Chondrocyte (in vitro differentiated cells): ENCODE measurements around the gene PF4V1. TPM values are rescaled to one million over a fixed set of nuclear protein-coding genes. Genes with fewer than 3 reads are reported as not detected.

Source experiments
- DNase-seq: peaks from one replicate; pipeline ENCODE4 v3.0.0; 2021; ENCODE audit warnings: mixed read lengths, low spot score
- H3K27ac Mint-ChIP-seq: one replicate; pipeline ENCODE4 v1.8.0; 2021; ENCODE audit warnings: mild to moderate bottlenecking, moderate library complexity, mixed read lengths; ENCODE audit not compliant: unreplicated experiment
- H3K27me3 Mint-ChIP-seq: 2 replicates; pipeline ENCODE4 v1.8.0; 2021; ENCODE audit warnings: low read depth, mixed read lengths
- H3K36me3 Mint-ChIP-seq: 2 replicates; pipeline ENCODE4 v1.8.0; 2021; ENCODE audit warnings: low read depth, mixed read lengths
- H3K4me1 Mint-ChIP-seq: 2 replicates; pipeline ENCODE4 v1.8.0; 2021; ENCODE audit warnings: low read depth, mild to moderate bottlenecking, mixed read lengths
- H3K4me3 Mint-ChIP-seq: one replicate; pipeline ENCODE4 v1.8.0; 2021; ENCODE audit warnings: mild to moderate bottlenecking, moderate library complexity, mixed read lengths; ENCODE audit not compliant: unreplicated experiment
- H3K9me3 Mint-ChIP-seq: 2 replicates; pipeline ENCODE4 v1.8.0; 2021; ENCODE audit warnings: low read depth, mixed read lengths
- CTCF ChIP-seq: fragments of 200-600 bp; sonication (generic); IDR thresholded peaks from 2 replicates; pipeline ENCODE4 v1.5.0; 2021; ENCODE audit warnings: antibody characterized with exemption, mild to moderate bottlenecking, moderate library complexity
- total RNA-seq: library from RNA; stranded (reverse); gene quantifications from 3 replicates; pipeline ENCODE4 v1.2.1, GENCODE V29; 2021

The PF4V1 gene
- total RNA-seq, 1 donor from 2014 or later = not detected

GRCh38 chr4:73891326-73891725, 38.2 kb downstream of the PF4V1 start:
- Mint-ChIP-seq H3K9me3 (no peaks in the 10 kb centered on the region), H3K27me3 (peaks cover 11% of the 10 kb centered on the region), H3K4me1 (peaks cover 48% of the 10 kb centered on the region), H3K27ac (no peak overlapping the region), H3K4me3 (no peak overlapping the region), H3K36me3 (no peaks in the 10 kb centered on the region)
- no peak for TF ChIP-seq CTCF
- no peak for DNase-seq

- Mint-ChIP-seq H3K4me1 (peaks cover 48% of the 10 kb centered on the region), H3K27ac (peak overlapping the region; percentile 37), H3K4me3 (no peak overlapping the region), H3K9me3 (no peaks in the 10 kb centered on the region), H3K36me3 (no peaks in the 10 kb centered on the region), H3K27me3 (peaks cover 8% of the 10 kb centered on the region)
- DNase-seq = no peak
- no peak for TF ChIP-seq CTCF
These were observed 38.8 kb downstream of the PF4V1 start for GRCh38 chr4:73891739-73892405.

- TF ChIP-seq CTCF = no peak
- no peak for DNase-seq
- Mint-ChIP-seq H3K4me3 (no peak overlapping the region), H3K4me1 (peaks cover 51% of the 10 kb centered on the region), H3K36me3 (no peaks in the 10 kb centered on the region), H3K27me3 (peaks cover 2% of the 10 kb centered on the region), H3K27ac (no peak overlapping the region), H3K9me3 (no peaks in the 10 kb centered on the region)
These were observed 39.9 kb downstream of the PF4V1 start for GRCh38 chr4:73892966-73893365.

GRCh38 chr4:73894001-73894400, 40.9 kb downstream of the PF4V1 start:
- Mint-ChIP-seq H3K27ac (no peak overlapping the region), H3K27me3 (no peaks in the 10 kb centered on the region)
- TF ChIP-seq CTCF = no peak

GRCh38 chr4:73895201-73896175, 42.4 kb downstream of the PF4V1 start:
- no peak for DNase-seq
- Mint-ChIP-seq H3K27me3 (peaks cover 7% of the 10 kb centered on the region), H3K9me3 (no peaks in the 10 kb centered on the region), H3K36me3 (no peaks in the 10 kb centered on the region), H3K4me3 (no peak overlapping the region), H3K4me1 (peaks cover 51% of the 10 kb centered on the region), H3K27ac (no peak overlapping the region)
- no peak for TF ChIP-seq CTCF

More at GRCh38 chr4:73894001-73894400, 40.9 kb downstream of the PF4V1 start:
- no peaks in the 10 kb centered on the region for H3K36me3 Mint-ChIP-seq
- H3K4me1 Mint-ChIP-seq = peaks cover 51% of the 10 kb centered on the region
- H3K4me3 Mint-ChIP-seq = no peak overlapping the region
- no peak for DNase-seq
- H3K9me3 Mint-ChIP-seq = no peaks in the 10 kb centered on the region
